HepG2 (cell line): Measurements from ENCODE around the gene GLIPR1L1. TPM values are rescaled to one million over a fixed set of nuclear protein-coding genes. Genes with fewer than 3 reads are reported as not detected.

ENCODE experiments used
- ATAC-seq: fragments of 200-7000 bp; cut with Tn5 transposase; 3 replicates; pipeline ENCODE4 v1.9.1; 2020; ENCODE audit warnings: mild to moderate bottlenecking, moderate library complexity
- BruUV-seq: library from RNA; stranded (reverse); fragments of 400-500 nt; replicated peaks from 2 replicates; lab custom pipeline; 2021; lab: Mats Ljungman, UMichigan
- CTCF ChIA-PET: fragments of 300-600 bp; formaldehyde crosslinking; extraction: SDS; loops from one replicate; lab custom pipeline; 2021; ENCODE audit warnings: low total read pairs, inconsistent platforms, low intra/inter-chr PET ratio; lab: Yijun Ruan, JAX
- POLR2A ChIA-PET: fragments of 350-600 bp; sonication (Branson Sonifier 250); formaldehyde crosslinking; loops from one replicate; lab custom pipeline; 2020; ENCODE audit warnings: antibody characterized with exemption, inconsistent platforms; lab: Yijun Ruan, JAX
- DNase-seq: peaks from one replicate; pipeline ENCODE4 v3.0.0-alpha.2; 2015; ENCODE audit warnings: low spot score
- FAIRE-seq: peaks from 3 replicates; lab custom pipeline; 2011; peaks lifted over from hg19 to GRCh38; lab: Jason Lieb, UNC
- H2AFZ ChIP-seq: one replicate; pipeline ENCODE4 v1.6.1; 2011; ENCODE audit warnings: low read length, inconsistent platforms
- H3K27ac ChIP-seq: fragments of 300-600 bp; 3 replicates; pipeline ENCODE4 v1.8.0; 2011; ENCODE audit warnings: mixed run types, mild to moderate bottlenecking, mixed read lengths, low read length, inconsistent platforms; ENCODE audit not compliant: insufficient read depth; ENCODE audit errors: extremely low read length
- H3K27me3 ChIP-seq, 2 experiments: fragments of 200-600 bp in 1 of 2; 2 replicates in 1 of 2; 3 replicates in 1 of 2; pipeline versions ENCODE4 v1.6.0 to v1.8.0; 2011; ENCODE audit warnings: low read length in 2 of 2, mild to moderate bottlenecking in 2 of 2, moderate library complexity in 2 of 2, inconsistent platforms in 1 of 2; ENCODE audit not compliant: insufficient read depth in 2 of 2, control insufficient read depth in 1 of 2
- H3K36me3 ChIP-seq, 2 experiments: fragments of 200-600 bp in 1 of 2; replicated peaks in 1 of 2; 2 replicates in 1 of 2; 3 replicates in 1 of 2; pipeline versions ENCODE4 v1.5.1 to v1.8.0; 2011; ENCODE audit warnings: low read length in 2 of 2, inconsistent platforms in 1 of 2; ENCODE audit not compliant: insufficient read depth in 2 of 2, control insufficient read depth in 1 of 2
- H3K4me1 ChIP-seq: 2 replicates; pipeline ENCODE4 v1.5.1; 2012; ENCODE audit warnings: low read length, inconsistent platforms; ENCODE audit not compliant: insufficient read depth
- H3K4me2 ChIP-seq: 2 replicates; pipeline ENCODE4 v1.6.0; 2011; ENCODE audit warnings: low read depth, low read length, inconsistent platforms
- H3K4me3 ChIP-seq, 3 experiments: fragments of 200-600 bp in 1 of 3; sonication (generic), shearing (Covaris generic) in 1 of 3; replicated peaks in 1 of 3; 2 replicates each; pipeline ENCODE4 v1.5.1; 2011 to 2016; ENCODE audit warnings: low read length in 3 of 3, inconsistent platforms in 2 of 3, low read depth in 2 of 3, mild to moderate bottlenecking in 2 of 3, control low read depth in 1 of 3, mixed read lengths in 1 of 3; ENCODE audit not compliant: insufficient read depth in 1 of 3
- H3K79me2 ChIP-seq: one replicate; pipeline ENCODE4 v1.6.1; 2011; ENCODE audit warnings: low read length, inconsistent platforms; ENCODE audit not compliant: insufficient read depth
- H3K9ac ChIP-seq: 2 replicates; pipeline ENCODE4 v1.6.0; 2011; ENCODE audit warnings: mild to moderate bottlenecking, low read depth, low read length, inconsistent platforms; ENCODE audit not compliant: insufficient read depth
- H3K9me3 ChIP-seq: 2 replicates; pipeline ENCODE4 v1.5.1; 2012; ENCODE audit warnings: mild to moderate bottlenecking, low read length
- H4K20me1 ChIP-seq: 2 replicates; pipeline ENCODE4 v1.6.0; 2011; ENCODE audit warnings: inconsistent platforms, mild to moderate bottlenecking, low read length, moderate library complexity; ENCODE audit not compliant: insufficient read depth
- BRD4 ChIP-seq: sonication (generic); formaldehyde crosslinking; IDR thresholded peaks from 2 replicates; pipeline ENCODE4 v1.4.0; 2020; ENCODE audit warnings: missing genetic modification reagents
- HNRNPLL ChIP-seq: fragments of 200-400 bp; formaldehyde crosslinking; IDR thresholded peaks from 2 replicates; pipeline ENCODE4 v1.6.1; 2017; ENCODE audit warnings: mild to moderate bottlenecking, low read depth, low read length; ENCODE audit not compliant: poor library complexity, severe bottlenecking
- NFE2L2 ChIP-seq: fragments of 150-350 bp; IDR thresholded peaks from 2 replicates; pipeline ENCODE4 v1.6.1; 2014; ENCODE audit warnings: low read length
- SRF ChIP-seq: IDR thresholded peaks from 2 replicates; pipeline ENCODE4 v1.6.1; 2011; ENCODE audit warnings: mild to moderate bottlenecking, low read depth, low read length, moderate library complexity
- ZNF510 ChIP-seq: sonication (generic); formaldehyde crosslinking; IDR thresholded peaks from 2 replicates; pipeline ENCODE4 v1.4.0; 2020; ENCODE audit warnings: low read depth, mild to moderate bottlenecking, missing genetic modification reagents
- ZNF552 ChIP-seq: sonication (generic); formaldehyde crosslinking; IDR thresholded peaks from 2 replicates; pipeline ENCODE4 v1.9.0; 2022; ENCODE audit warnings: missing genetic modification reagents, mild to moderate bottlenecking, borderline replicate concordance
- ZNF557 ChIP-seq: sonication (generic); formaldehyde crosslinking; IDR thresholded peaks from 2 replicates; pipeline ENCODE4 v1.4.0; 2020; ENCODE audit warnings: missing genetic modification reagents
- ZNF672 ChIP-seq: sonication (generic); formaldehyde crosslinking; IDR thresholded peaks from 2 replicates; pipeline ENCODE4 v1.8.1; 2022; ENCODE audit warnings: missing genetic modification reagents
- ZSCAN29 ChIP-seq: sonication (generic); formaldehyde crosslinking; conservative IDR thresholded peaks from 2 replicates; pipeline ENCODE4 v1.4.0; 2020; ENCODE audit warnings: mild to moderate bottlenecking, missing genetic modification reagents
- WGBS: methylation state at CpG from one replicate; pipeline ENCODE4 v1.1.6; 2017; ENCODE audit warnings: low lambda C conversion rate; 5-methylcytosine and 5-hydroxymethylcytosine counted together
- in situ Hi-C: cut with HindIII; loops from 2 replicates; pipeline ENCODE4 v1.10.0; 2017; ENCODE audit warnings: low pct_unique_long_range_greater_than_20kb; ENCODE audit not compliant: extremely low pct_ligation_motif_present
- intact Hi-C: fragments of 100-400 bp; cut with micrococcal nuclease; formaldehyde crosslinking; loops from one replicate; pipeline ENCODE4 v1.10.0; 2022; ENCODE audit not compliant: unreplicated experiment
- polyA plus RNA-seq, 8 experiments: library from polyadenylated mRNA; depleted of rRNA in 3 of 8; stranded (reverse) in 7 of 8; unstranded in 1 of 8; fragments of >200 nt; fragmentation: Illumina TruSeq in 4 of 8; extraction: Trizol in 4 of 8; gene quantifications; 2 replicates each; pipeline versions ENCODE4 v1.2.1 to v1.2.3, GENCODE V29; 2011 to 2016; ENCODE audit warnings: low read depth in 4 of 8, missing spikeins in 1 of 8, mixed read lengths in 1 of 8; ENCODE audit not compliant: insufficient read depth in 1 of 8
- total RNA-seq, 5 experiments: library from RNA; depleted of rRNA; stranded (reverse); fragments of >200 nt; fragmentation: Illumina TruSeq; extraction: Trizol; gene quantifications; 2 replicates each; pipeline ENCODE4 v1.2.3, GENCODE V29; 2016; ENCODE audit warnings: low read depth in 1 of 5
- TF ChIP-seq, protein P1 (sequence below): sonication (generic); formaldehyde crosslinking; IDR thresholded peaks from one replicate; pipeline ENCODE4 v1.5.1; 2020; ENCODE audit warnings: mild to moderate bottlenecking, missing genetic modification reagents; ENCODE audit errors: not compliant biosample characterization

GLIPR1L1 gene
- total and polyA plus RNA-seq, 2 of the 13 experiments (the other 11 are each of a cell fraction or from before 2014, with no cell fraction given), result not detected

- POLR2A ChIA-PET, result no interaction called here
Measured at GRCh38 chr12:75302225-75302624, 32.2 kb upstream of the GLIPR1L1 start.

GRCh38 chr12:75302781-75303180 is 31.7 kb upstream of the GLIPR1L1 start:
- H3K4me3 ChIP-seq, result no peak overlapping the region
- H3K79me2 ChIP-seq, result no peaks in the 10 kb centered on the region
- no peak for DNase-seq
- H3K9ac ChIP-seq, result no peak overlapping the region
- ATAC-seq, result no peak
- H3K36me3 ChIP-seq, result no peaks in the 10 kb centered on the region
- no peak overlapping the region for H3K4me2 ChIP-seq
- intact Hi-C loops, result no loop called here
- POLR2A ChIA-PET, result no interaction called here
- BruUV-seq, result no TSS peak
- in situ Hi-C loops, result no loop called here
- H3K27me3 ChIP-seq, result no peaks in the 10 kb centered on the region
- H2AFZ ChIP-seq, result no peak overlapping the region
- H4K20me1 ChIP-seq, result no peaks in the 10 kb centered on the region
- no peak for FAIRE-seq
- no peaks in the 10 kb centered on the region for H3K4me1 ChIP-seq
- H3K27ac ChIP-seq, result no peak overlapping the region
- TF ChIP-seq HNRNPLL (no peak), BRD4 (no peak), SRF (no peak), ZNF557 (CRISPR knock-in tag) (no peak), ZSCAN29 (CRISPR knock-in tag) (no peak), NFE2L2 (no peak)
- TF ChIP-seq, protein P1, sequence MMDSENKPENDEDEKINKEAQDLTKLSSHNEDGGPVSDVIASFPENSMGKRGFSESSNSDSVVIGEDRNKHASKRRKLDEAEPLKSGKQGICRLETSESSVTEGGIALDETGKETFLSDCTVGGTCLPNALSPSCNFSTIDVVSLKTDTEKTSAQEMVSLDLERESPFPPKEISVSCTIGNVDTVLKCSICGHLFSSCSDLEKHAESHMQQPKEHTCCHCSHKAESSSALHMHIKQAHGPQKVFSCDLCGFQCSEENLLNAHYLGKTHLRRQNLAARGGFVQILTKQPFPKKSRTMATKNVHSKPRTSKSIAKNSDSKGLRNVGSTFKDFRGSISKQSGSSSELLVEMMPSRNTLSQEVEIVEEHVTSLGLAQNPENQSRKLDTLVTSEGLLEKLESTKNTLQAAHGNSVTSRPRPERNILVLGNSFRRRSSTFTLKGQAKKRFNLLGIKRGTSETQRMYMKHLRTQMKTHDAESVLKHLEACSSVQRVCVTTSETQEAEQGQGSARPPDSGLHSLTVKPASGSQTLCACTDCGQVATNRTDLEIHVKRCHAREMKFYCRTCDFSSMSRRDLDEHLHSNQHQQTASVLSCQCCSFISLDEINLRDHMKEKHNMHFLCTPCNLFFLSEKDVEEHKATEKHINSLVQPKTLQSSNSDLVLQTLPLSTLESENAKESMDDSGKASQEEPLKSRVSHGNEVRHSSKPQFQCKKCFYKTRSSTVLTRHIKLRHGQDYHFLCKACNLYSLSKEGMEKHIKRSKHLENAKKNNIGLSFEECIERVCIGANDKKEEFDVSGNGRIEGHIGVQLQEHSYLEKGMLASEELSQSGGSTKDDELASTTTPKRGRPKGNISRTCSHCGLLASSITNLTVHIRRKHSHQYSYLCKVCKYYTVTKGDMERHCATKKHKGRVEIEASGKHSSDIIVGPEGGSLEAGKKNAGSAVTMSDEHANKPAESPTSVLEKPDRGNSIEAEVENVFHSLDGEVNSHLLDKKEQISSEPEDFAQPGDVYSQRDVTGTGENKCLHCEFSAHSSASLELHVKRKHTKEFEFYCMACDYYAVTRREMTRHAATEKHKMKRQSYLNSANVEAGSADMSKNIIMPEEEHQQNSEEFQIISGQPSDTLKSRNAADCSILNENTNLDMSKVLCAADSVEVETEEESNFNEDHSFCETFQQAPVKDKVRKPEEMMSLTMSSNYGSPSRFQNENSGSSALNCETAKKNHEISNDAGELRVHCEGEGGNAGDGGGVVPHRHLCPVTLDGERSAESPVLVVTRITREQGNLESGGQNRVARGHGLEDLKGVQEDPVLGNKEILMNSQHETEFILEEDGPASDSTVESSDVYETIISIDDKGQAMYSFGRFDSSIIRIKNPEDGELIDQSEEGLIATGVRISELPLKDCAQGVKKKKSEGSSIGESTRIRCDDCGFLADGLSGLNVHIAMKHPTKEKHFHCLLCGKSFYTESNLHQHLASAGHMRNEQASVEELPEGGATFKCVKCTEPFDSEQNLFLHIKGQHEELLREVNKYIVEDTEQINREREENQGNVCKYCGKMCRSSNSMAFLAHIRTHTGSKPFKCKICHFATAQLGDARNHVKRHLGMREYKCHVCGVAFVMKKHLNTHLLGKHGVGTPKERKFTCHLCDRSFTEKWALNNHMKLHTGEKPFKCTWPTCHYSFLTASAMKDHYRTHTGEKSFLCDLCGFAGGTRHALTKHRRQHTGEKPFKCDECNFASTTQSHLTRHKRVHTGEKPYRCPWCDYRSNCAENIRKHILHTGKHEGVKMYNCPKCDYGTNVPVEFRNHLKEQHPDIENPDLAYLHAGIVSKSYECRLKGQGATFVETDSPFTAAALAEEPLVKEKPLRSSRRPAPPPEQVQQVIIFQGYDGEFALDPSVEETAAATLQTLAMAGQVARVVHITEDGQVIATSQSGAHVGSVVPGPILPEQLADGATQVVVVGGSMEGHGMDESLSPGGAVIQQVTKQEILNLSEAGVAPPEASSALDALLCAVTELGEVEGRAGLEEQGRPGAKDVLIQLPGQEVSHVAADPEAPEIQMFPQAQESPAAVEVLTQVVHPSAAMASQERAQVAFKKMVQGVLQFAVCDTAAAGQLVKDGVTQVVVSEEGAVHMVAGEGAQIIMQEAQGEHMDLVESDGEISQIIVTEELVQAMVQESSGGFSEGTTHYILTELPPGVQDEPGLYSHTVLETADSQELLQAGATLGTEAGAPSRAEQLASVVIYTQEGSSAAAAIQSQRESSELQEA (CRISPR knock-in tag), result no peak
- CTCF ChIA-PET, result no interaction called here
- H3K9me3 ChIP-seq, result no peaks in the 10 kb centered on the region

More at GRCh38 chr12:75302225-75302624, 32.2 kb upstream of the GLIPR1L1 start:
- Histone ChIP-seq H3K27ac (no peak overlapping the region), H3K79me2 (no peaks in the 10 kb centered on the region), H4K20me1 (no peaks in the 10 kb centered on the region), H3K4me3 (no peak overlapping the region), H3K9me3 (no peaks in the 10 kb centered on the region), H2AFZ (no peak overlapping the region), H3K36me3 (no peaks in the 10 kb centered on the region), H3K27me3 (no peaks in the 10 kb centered on the region), H3K4me1 (no peaks in the 10 kb centered on the region)
- ATAC-seq (no peak), FAIRE-seq (no peak), DNase-seq (no peak)
- CTCF ChIA-PET, result no interaction called here
- in situ Hi-C loops, result no loop called here
- BruUV-seq, result no TSS peak
- TF ChIP-seq ZNF552 (CRISPR knock-in tag), result no peak
- no peak for TF ChIP-seq ZNF510 (CRISPR knock-in tag)
- TF ChIP-seq ZNF672 (CRISPR knock-in tag), result no peak
- TF ChIP-seq, all 625 proteins: peak for 0
- Histone ChIP-seq H3K4me2 (no peak overlapping the region), H3K9ac (no peak overlapping the region)
- WGBS, result 0% methylated on average over 2 of the region's 2 CpGs
- intact Hi-C loops, result no loop called here
